CD4-positive, alpha-beta T cell treated with Interleukin-2 at 100 ng/mL for 4 hours (primary cell): Measurements from ENCODE around the gene CLDN9.

Source experiments
- DNase-seq: peaks from one replicate; pipeline ENCODE4 v3.0.0-alpha.2; 2020; ENCODE audit warnings: low spot score

CLDN9 gene

GRCh38 chr16:2974319-2975056 is 38.2 kb upstream of the CLDN9 start:
- DNase-seq: no peak

GRCh38 chr16:2975161-2975795 is 37.4 kb upstream of the CLDN9 start:
- DNase-seq: no peak

- no peak for DNase-seq
Observed at GRCh38 chr16:2976201-2976600, 36.5 kb upstream of the CLDN9 start.

GRCh38 chr16:2976673-2977072 is 36.0 kb upstream of the CLDN9 start:
- DNase-seq: no peak

- no peak for DNase-seq
Observed at GRCh38 chr16:2977440-2977839, 35.3 kb upstream of the CLDN9 start.

GRCh38 chr16:2979669-2980226 is 33.0 kb upstream of the CLDN9 start:
- no peak for DNase-seq

GRCh38 chr16:2980227-2981176 is 32.2 kb upstream of the CLDN9 start, which contains the start of gene PKMYT1:
Gene PKMYT1 (minus strand): TSS chr16:2980446. CDS start chr16:2979657, 789 bp downstream.
- peak; percentile 93 for DNase-seq

- no peak for DNase-seq
Observed at GRCh38 chr16:2981177-2981898, 31.4 kb upstream of the CLDN9 start.

- DNase-seq: no peak
Observed at GRCh38 chr16:2981899-2982250, 30.8 kb upstream of the CLDN9 start.

GRCh38 chr16:2982402-2982801 is 30.3 kb upstream of the CLDN9 start:
- no peak for DNase-seq

GRCh38 chr16:2983706-2984136 is 29.0 kb upstream of the CLDN9 start:
- DNase-seq: peak; percentile 72

- no peak for DNase-seq
Observed at GRCh38 chr16:2985462-2985861, 27.3 kb upstream of the CLDN9 start.

GRCh38 chr16:2985893-2986355 is 26.8 kb upstream of the CLDN9 start:
- DNase-seq: no peak

GRCh38 chr16:2986623-2987188 is 26.0 kb upstream of the CLDN9 start:
- no peak for DNase-seq

- no peak for DNase-seq
Observed at GRCh38 chr16:2987286-2987685, 25.4 kb upstream of the CLDN9 start.

GRCh38 chr16:2987833-2988232 is 24.9 kb upstream of the CLDN9 start:
- DNase-seq: no peak

GRCh38 chr16:2988590-2989099 is 24.1 kb upstream of the CLDN9 start:
- DNase-seq: no peak

GRCh38 chr16:2990891-2991290 is 21.8 kb upstream of the CLDN9 start:
- no peak for DNase-seq

- no peak for DNase-seq
Observed at GRCh38 chr16:2991566-2992261, 21.0 kb upstream of the CLDN9 start.

- no peak for DNase-seq
Observed at GRCh38 chr16:2992383-2993081, 20.2 kb upstream of the CLDN9 start.
